HepG2 (cell line): Measurements from ENCODE around the gene ECHDC1. TPM values are rescaled to one million over a fixed set of nuclear protein-coding genes. Genes with fewer than 3 reads are reported as not detected.

Experiments used
- AHR ChIP-seq: IDR thresholded peaks from 2 replicates; pipeline ENCODE4 v1.6.1; 2018; ENCODE audit warnings: missing genetic modification reagents, missing compliant biosample characterization
- CCAR2 ChIP-seq: fragments of 200-400 bp; formaldehyde crosslinking; optimal IDR thresholded peaks from 2 replicates; pipeline ENCODE3; 2018; ENCODE audit warnings: low read depth, mild to moderate bottlenecking, low read length, moderate library complexity
- GATAD1 ChIP-seq: IDR thresholded peaks from 2 replicates; pipeline ENCODE4 v1.6.1; 2016; ENCODE audit warnings: missing genetic modification reagents, missing compliant biosample characterization
- HDAC1 ChIP-seq: sonication (generic); formaldehyde crosslinking; IDR thresholded peaks from 2 replicates; pipeline ENCODE4 v1.5.1; 2020; ENCODE audit warnings: mild to moderate bottlenecking, missing genetic modification reagents
- IKZF1 ChIP-seq: fragments of 450-650 bp; IDR thresholded peaks from 2 replicates; pipeline ENCODE4 v1.7.1; 2016
- ISX ChIP-seq: sonication (generic); formaldehyde crosslinking; conservative IDR thresholded peaks from 2 replicates; pipeline ENCODE4 v1.5.0; 2020; ENCODE audit warnings: missing genetic modification reagents
- JUN ChIP-seq: sonication (generic); formaldehyde crosslinking; IDR thresholded peaks from 2 replicates; pipeline ENCODE4 v1.4.0; 2020; ENCODE audit warnings: mild to moderate bottlenecking, missing genetic modification reagents
- NAIF1 ChIP-seq: sonication (generic); formaldehyde crosslinking; IDR thresholded peaks from 2 replicates; pipeline ENCODE4 v1.5.0; 2020; ENCODE audit warnings: mild to moderate bottlenecking, missing genetic modification reagents, borderline replicate concordance
- ONECUT2 ChIP-seq: sonication (generic); formaldehyde crosslinking; IDR thresholded peaks from 2 replicates; pipeline ENCODE4 v1.4.0; 2020; ENCODE audit warnings: missing genetic modification reagents
- POLR2A ChIP-seq, 2 experiments: IDR thresholded peaks; 2 replicates each; pipeline ENCODE4 v1.6.1; 2011; ENCODE audit warnings: low read depth in 2 of 2, low read length in 2 of 2, mild to moderate bottlenecking in 1 of 2, moderate library complexity in 1 of 2; ENCODE audit not compliant: insufficient read depth in 1 of 2
- POLR2AphosphoS2 ChIP-seq: IDR thresholded peaks from 2 replicates; pipeline ENCODE4 v1.6.1; 2011; ENCODE audit warnings: low read depth, low read length, improper control_type of control experiment
- SP1 ChIP-seq, 2 experiments: fragments of 450-650 bp in 1 of 2; sonication (generic) in 1 of 2; formaldehyde crosslinking in 1 of 2; IDR thresholded peaks; 2 replicates each; pipeline versions ENCODE4 v1.4.0 to v1.6.1; 2016 to 2020; ENCODE audit warnings: missing genetic modification reagents in 1 of 2
- TMF1 ChIP-seq: sonication (generic); formaldehyde crosslinking; IDR thresholded peaks from 2 replicates; pipeline ENCODE4 v1.8.1; 2022; ENCODE audit warnings: low read depth, missing genetic modification reagents
- YY1 ChIP-seq: IDR thresholded peaks from 2 replicates; pipeline ENCODE4 v1.6.1; 2011; ENCODE audit warnings: low read length, low read depth, moderate library complexity, mild to moderate bottlenecking; ENCODE audit not compliant: insufficient read depth, insufficient replicate concordance
- ZFP62 ChIP-seq: sonication (generic); formaldehyde crosslinking; IDR thresholded peaks from 2 replicates; pipeline ENCODE4 v1.4.0; 2020; ENCODE audit warnings: missing genetic modification reagents
- ZNF382 ChIP-seq: sonication (generic); formaldehyde crosslinking; IDR thresholded peaks from 2 replicates; pipeline ENCODE4 v1.5.0; 2020; ENCODE audit warnings: missing genetic modification reagents, mild to moderate bottlenecking, borderline replicate concordance
- ZNF841 ChIP-seq: sonication (generic); formaldehyde crosslinking; IDR thresholded peaks from 2 replicates; pipeline ENCODE4 v1.8.1; 2023; ENCODE audit warnings: missing genetic modification reagents, borderline replicate concordance
- polyA plus RNA-seq, 8 experiments: library from polyadenylated mRNA; depleted of rRNA in 3 of 8; stranded (reverse) in 7 of 8; unstranded in 1 of 8; fragments of >200 nt; fragmentation: Illumina TruSeq in 4 of 8; extraction: Trizol in 4 of 8; gene quantifications; 2 replicates each; pipeline versions ENCODE4 v1.2.1 to v1.2.3, GENCODE V29; 2011 to 2016; ENCODE audit warnings: low read depth in 4 of 8, missing spikeins in 1 of 8, mixed read lengths in 1 of 8; ENCODE audit not compliant: insufficient read depth in 1 of 8
- total RNA-seq, 5 experiments: library from RNA; depleted of rRNA; stranded (reverse); fragments of >200 nt; fragmentation: Illumina TruSeq; extraction: Trizol; gene quantifications; 2 replicates each; pipeline ENCODE4 v1.2.3, GENCODE V29; 2016; ENCODE audit warnings: low read depth in 1 of 5
- TF ChIP-seq, protein P1 (sequence below): sonication (generic); formaldehyde crosslinking; IDR thresholded peaks from 2 replicates; pipeline ENCODE4 v1.4.0; 2020; ENCODE audit warnings: missing genetic modification reagents, borderline replicate concordance
- TF ChIP-seq, protein P2 (sequence below): sonication (generic); formaldehyde crosslinking; conservative IDR thresholded peaks from 2 replicates; pipeline ENCODE4 v1.5.0; 2020; ENCODE audit warnings: missing genetic modification reagents
- TF ChIP-seq, protein P3 (sequence below): sonication (generic); formaldehyde crosslinking; IDR thresholded peaks from 2 replicates; pipeline ENCODE4 v1.9.0; 2021; ENCODE audit warnings: missing genetic modification reagents, borderline replicate concordance
- TF ChIP-seq, protein P4 (sequence below): sonication (generic); formaldehyde crosslinking; IDR thresholded peaks from 2 replicates; pipeline ENCODE4 v1.4.0; 2020; ENCODE audit warnings: mild to moderate bottlenecking, missing genetic modification reagents
- TF ChIP-seq, protein P5 (sequence below): fragments of 450-650 bp; IDR thresholded peaks from 2 replicates; pipeline ENCODE4 v1.6.1; 2017

The ECHDC1 gene
- total and polyA plus RNA-seq, 2 of the 13 experiments (the other 11 are each of a cell fraction or from before 2014, with no cell fraction given) = 32.8 to 98.1 TPM

DNA sequence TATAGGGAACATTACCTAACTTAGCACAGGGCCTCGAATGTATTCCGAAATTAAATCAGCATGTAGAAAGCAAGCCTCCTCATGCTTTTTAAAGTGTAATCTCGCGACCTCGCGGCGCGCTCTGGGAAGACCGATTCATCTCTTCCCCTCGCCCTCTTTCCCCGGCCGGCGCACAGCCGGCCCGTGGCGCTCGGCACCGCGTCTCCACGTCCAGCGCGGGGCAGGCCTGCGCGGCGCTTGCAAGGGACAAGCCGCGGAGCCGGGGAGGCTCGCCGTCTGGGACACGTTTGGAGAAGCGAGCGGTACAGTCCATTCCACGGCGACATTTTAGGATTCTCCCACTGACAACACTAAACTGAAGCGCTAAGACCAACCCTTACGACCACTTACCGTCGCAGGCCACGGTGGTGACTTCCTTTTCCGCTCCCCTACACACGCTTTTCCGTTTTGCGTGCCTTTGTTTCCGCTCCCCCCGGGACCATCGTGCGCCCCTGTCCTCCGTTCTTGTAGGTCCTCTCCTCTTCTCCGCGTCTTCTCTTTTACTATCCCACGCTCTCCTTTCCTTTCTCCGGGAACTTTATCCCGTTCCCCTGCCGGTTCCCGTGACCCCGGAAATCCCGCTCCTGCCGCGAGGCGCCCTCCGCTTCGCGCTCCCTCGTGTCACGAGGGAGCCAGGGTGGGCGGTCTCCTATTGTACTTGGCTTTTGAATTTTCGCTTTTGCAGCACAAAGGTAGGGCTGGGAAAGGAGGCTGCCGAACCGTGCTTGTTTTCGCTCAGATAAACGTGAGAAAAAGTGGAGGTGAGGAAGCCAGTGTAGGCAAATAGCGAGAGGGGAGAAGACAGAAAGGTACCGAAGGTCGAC, at the start of gene ECHDC1 (continued):
- TF ChIP-seq, protein P1, sequence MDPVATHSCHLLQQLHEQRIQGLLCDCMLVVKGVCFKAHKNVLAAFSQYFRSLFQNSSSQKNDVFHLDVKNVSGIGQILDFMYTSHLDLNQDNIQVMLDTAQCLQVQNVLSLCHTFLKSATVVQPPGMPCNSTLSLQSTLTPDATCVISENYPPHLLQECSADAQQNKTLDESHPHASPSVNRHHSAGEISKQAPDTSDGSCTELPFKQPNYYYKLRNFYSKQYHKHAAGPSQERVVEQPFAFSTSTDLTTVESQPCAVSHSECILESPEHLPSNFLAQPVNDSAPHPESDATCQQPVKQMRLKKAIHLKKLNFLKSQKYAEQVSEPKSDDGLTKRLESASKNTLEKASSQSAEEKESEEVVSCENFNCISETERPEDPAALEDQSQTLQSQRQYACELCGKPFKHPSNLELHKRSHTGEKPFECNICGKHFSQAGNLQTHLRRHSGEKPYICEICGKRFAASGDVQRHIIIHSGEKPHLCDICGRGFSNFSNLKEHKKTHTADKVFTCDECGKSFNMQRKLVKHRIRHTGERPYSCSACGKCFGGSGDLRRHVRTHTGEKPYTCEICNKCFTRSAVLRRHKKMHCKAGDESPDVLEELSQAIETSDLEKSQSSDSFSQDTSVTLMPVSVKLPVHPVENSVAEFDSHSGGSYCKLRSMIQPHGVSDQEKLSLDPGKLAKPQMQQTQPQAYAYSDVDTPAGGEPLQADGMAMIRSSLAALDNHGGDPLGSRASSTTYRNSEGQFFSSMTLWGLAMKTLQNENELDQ (CRISPR knock-in tag) = 0 out of 2 replicates have a peak, but pooled peaks have one; percentile 78
- TF ChIP-seq YY1 (peak; percentile 45), CCAR2 (no peak), JUN (no peak; the same call in 1 of the 2 replicates), ZNF382 (CRISPR knock-in tag) (no peak), ONECUT2 (CRISPR knock-in tag) (no peak; the same call in 1 of the 2 replicates), SP1 (IDR thresholded peaks at IDR 0.05) (no peak), SP1 (CRISPR knock-in tag; IDR thresholded peaks at IDR 0.05) (no peak; the same call in none of the 2 replicates), HDAC1 (CRISPR knock-in tag) (peak; percentile 88), NAIF1 (CRISPR knock-in tag) (peak; percentile 91; the same call in 1 of the 2 replicates), GATAD1 (peak; percentile 94), ZNF841 (CRISPR knock-in tag) (0 out of 2 replicates have a peak, but pooled peaks have one; percentile 61), POLR2A (IDR thresholded peaks at IDR 0.05; ENCODE audit: insufficient read depth in 1 of 2, low read depth in 2 of 2, low read length in 2 of 2) (peak; percentile 94), AHR (peak; percentile 94; the same call in 1 of the 2 replicates), ZFP62 (CRISPR knock-in tag) (no peak), TMF1 (peak; percentile 77), ISX (peak; percentile 10; the same call in 1 of the 2 replicates), IKZF1 (no peak), POLR2AphosphoS2 (no peak)
- TF ChIP-seq, protein P2, sequence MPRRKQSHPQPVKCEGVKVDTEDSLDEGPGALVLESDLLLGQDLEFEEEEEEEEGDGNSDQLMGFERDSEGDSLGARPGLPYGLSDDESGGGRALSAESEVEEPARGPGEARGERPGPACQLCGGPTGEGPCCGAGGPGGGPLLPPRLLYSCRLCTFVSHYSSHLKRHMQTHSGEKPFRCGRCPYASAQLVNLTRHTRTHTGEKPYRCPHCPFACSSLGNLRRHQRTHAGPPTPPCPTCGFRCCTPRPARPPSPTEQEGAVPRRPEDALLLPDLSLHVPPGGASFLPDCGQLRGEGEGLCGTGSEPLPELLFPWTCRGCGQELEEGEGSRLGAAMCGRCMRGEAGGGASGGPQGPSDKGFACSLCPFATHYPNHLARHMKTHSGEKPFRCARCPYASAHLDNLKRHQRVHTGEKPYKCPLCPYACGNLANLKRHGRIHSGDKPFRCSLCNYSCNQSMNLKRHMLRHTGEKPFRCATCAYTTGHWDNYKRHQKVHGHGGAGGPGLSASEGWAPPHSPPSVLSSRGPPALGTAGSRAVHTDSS (CRISPR knock-in tag) = no peak
- TF ChIP-seq, protein P3, sequence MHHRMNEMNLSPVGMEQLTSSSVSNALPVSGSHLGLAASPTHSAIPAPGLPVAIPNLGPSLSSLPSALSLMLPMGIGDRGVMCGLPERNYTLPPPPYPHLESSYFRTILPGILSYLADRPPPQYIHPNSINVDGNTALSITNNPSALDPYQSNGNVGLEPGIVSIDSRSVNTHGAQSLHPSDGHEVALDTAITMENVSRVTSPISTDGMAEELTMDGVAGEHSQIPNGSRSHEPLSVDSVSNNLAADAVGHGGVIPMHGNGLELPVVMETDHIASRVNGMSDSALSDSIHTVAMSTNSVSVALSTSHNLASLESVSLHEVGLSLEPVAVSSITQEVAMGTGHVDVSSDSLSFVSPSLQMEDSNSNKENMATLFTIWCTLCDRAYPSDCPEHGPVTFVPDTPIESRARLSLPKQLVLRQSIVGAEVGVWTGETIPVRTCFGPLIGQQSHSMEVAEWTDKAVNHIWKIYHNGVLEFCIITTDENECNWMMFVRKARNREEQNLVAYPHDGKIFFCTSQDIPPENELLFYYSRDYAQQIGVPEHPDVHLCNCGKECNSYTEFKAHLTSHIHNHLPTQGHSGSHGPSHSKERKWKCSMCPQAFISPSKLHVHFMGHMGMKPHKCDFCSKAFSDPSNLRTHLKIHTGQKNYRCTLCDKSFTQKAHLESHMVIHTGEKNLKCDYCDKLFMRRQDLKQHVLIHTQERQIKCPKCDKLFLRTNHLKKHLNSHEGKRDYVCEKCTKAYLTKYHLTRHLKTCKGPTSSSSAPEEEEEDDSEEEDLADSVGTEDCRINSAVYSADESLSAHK (CRISPR knock-in tag) = no peak; the same call in 1 of the 2 replicates
- TF ChIP-seq, protein P4, sequence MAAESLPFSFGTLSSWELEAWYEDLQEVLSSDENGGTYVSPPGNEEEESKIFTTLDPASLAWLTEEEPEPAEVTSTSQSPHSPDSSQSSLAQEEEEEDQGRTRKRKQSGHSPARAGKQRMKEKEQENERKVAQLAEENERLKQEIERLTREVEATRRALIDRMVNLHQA (CRISPR knock-in tag) = no peak
- TF ChIP-seq, protein P5, sequence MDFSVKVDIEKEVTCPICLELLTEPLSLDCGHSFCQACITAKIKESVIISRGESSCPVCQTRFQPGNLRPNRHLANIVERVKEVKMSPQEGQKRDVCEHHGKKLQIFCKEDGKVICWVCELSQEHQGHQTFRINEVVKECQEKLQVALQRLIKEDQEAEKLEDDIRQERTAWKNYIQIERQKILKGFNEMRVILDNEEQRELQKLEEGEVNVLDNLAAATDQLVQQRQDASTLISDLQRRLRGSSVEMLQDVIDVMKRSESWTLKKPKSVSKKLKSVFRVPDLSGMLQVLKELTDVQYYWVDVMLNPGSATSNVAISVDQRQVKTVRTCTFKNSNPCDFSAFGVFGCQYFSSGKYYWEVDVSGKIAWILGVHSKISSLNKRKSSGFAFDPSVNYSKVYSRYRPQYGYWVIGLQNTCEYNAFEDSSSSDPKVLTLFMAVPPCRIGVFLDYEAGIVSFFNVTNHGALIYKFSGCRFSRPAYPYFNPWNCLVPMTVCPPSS = no peak
